IMR-90 (cell line): ENCODE data around the gene HOXB7. TPM values are rescaled to one million over a fixed set of nuclear protein-coding genes. Genes with fewer than 3 reads are reported as not detected.

ENCODE experiments used
- ATAC-seq: fragments of 200-7000 bp; cut with Tn5 transposase; 2 replicates; pipeline ENCODE4 v1.9.1; 2020; ENCODE audit warnings: low read depth, mild to moderate bottlenecking, moderate library complexity
- BruUV-seq: library from RNA; stranded (reverse); fragments of 400-500 nt; replicated peaks from 2 replicates; lab custom pipeline; 2021; lab: Mats Ljungman, UMichigan
- CTCF ChIA-PET: fragments of 300-600 bp; formaldehyde crosslinking; extraction: SDS; loops from one replicate; lab custom pipeline; 2021; ENCODE audit warnings: antibody characterized with exemption; lab: Yijun Ruan, JAX
- POLR2A ChIA-PET: fragments of 300-600 bp; sonication (Branson Sonifier 250); formaldehyde crosslinking; loops from one replicate; lab custom pipeline; 2022; ENCODE audit warnings: antibody characterized with exemption; ENCODE audit not compliant: unreplicated experiment; lab: Charles Lee
- DNase-seq: peaks from one replicate; pipeline ENCODE4 v3.0.0; 2013
- H2AFZ ChIP-seq: replicated peaks from 2 replicates; pipeline ENCODE3; 2013; ENCODE audit warnings: low read length, mild to moderate bottlenecking; ENCODE audit not compliant: poor library complexity
- H2AK5ac ChIP-seq: 2 replicates; pipeline ENCODE4 v1.6.1; 2013; ENCODE audit warnings: low read depth, low read length, inconsistent platforms
- H2AK9ac ChIP-seq: replicated peaks from 2 replicates; pipeline ENCODE3; 2013; ENCODE audit warnings: mild to moderate bottlenecking, low read depth, low read length, moderate library complexity; ENCODE audit not compliant: poor library complexity
- H2BK120ac ChIP-seq: 2 replicates; pipeline ENCODE4 v1.6.1; 2013; ENCODE audit warnings: low read depth, low read length, inconsistent platforms
- H2BK15ac ChIP-seq: 3 replicates; pipeline ENCODE4 v1.6.1; 2013; ENCODE audit warnings: low read depth, low read length, inconsistent platforms
- H2BK20ac ChIP-seq: 2 replicates; pipeline ENCODE4 v1.6.1; 2013; ENCODE audit warnings: low read depth, mild to moderate bottlenecking, inconsistent platforms, low read length, moderate library complexity
- H2BK5ac ChIP-seq: 2 replicates; pipeline ENCODE4 v1.6.1; 2013; ENCODE audit warnings: mild to moderate bottlenecking, low read depth, low read length, inconsistent platforms; ENCODE audit not compliant: poor library complexity, severe bottlenecking
- H3K14ac ChIP-seq: replicated peaks from 2 replicates; pipeline ENCODE4 v1.6.1; 2013; ENCODE audit warnings: low read depth, low read length, inconsistent platforms
- H3K18ac ChIP-seq: 2 replicates; pipeline ENCODE4 v1.6.1; 2013; ENCODE audit warnings: low read depth, low read length, control low read depth
- H3K23ac ChIP-seq: 2 replicates; pipeline ENCODE4 v1.6.1; 2013; ENCODE audit warnings: low read depth, low read length, inconsistent platforms
- H3K27ac ChIP-seq: 2 replicates; pipeline ENCODE4 v1.5.1; 2013; ENCODE audit warnings: mild to moderate bottlenecking, control low read depth, low read length; ENCODE audit not compliant: insufficient read depth
- H3K27me3 ChIP-seq: 2 replicates; pipeline ENCODE4 v1.6.1; 2013; ENCODE audit warnings: low read length; ENCODE audit not compliant: control insufficient read depth, insufficient read depth
- H3K36me3 ChIP-seq: 2 replicates; pipeline ENCODE4 v1.6.1; 2013; ENCODE audit warnings: low read length, mixed read lengths; ENCODE audit not compliant: control insufficient read depth, insufficient read depth
- H3K4ac ChIP-seq: 2 replicates; pipeline ENCODE4 v1.6.1; 2013; ENCODE audit warnings: low read depth, low read length, inconsistent platforms
- H3K4me1 ChIP-seq: 2 replicates; pipeline ENCODE4 v1.6.1; 2013; ENCODE audit warnings: low read length, mixed read lengths; ENCODE audit not compliant: control insufficient read depth, insufficient read depth
- H3K4me2 ChIP-seq: 2 replicates; pipeline ENCODE4 v1.6.1; 2013; ENCODE audit warnings: low read depth, mild to moderate bottlenecking, control low read depth, low read length, moderate library complexity
- H3K4me3 ChIP-seq: 2 replicates; pipeline ENCODE4 v1.5.1; 2013; ENCODE audit warnings: low read depth, mild to moderate bottlenecking, control low read depth, low read length, moderate library complexity; ENCODE audit not compliant: insufficient read depth
- H3K56ac ChIP-seq: 2 replicates; pipeline ENCODE4 v1.6.1; 2013; ENCODE audit warnings: low read length, inconsistent platforms; ENCODE audit not compliant: insufficient read depth; ENCODE audit errors: extremely low read depth
- H3K79me1 ChIP-seq, 2 experiments: 2 replicates each; pipeline ENCODE4 v1.6.1; 2013; ENCODE audit warnings: low read length in 2 of 2, inconsistent platforms in 1 of 2, low read depth in 1 of 2
- H3K9ac ChIP-seq: 2 replicates; pipeline ENCODE4 v1.6.1; 2013; ENCODE audit warnings: low read depth, low read length, control low read depth
- H3K9me1 ChIP-seq: 2 replicates; pipeline ENCODE4 v1.6.1; 2013; ENCODE audit warnings: low read length, inconsistent platforms; ENCODE audit not compliant: insufficient read depth
- H3K9me3 ChIP-seq: 2 replicates; pipeline ENCODE4 v1.6.1; 2013; ENCODE audit warnings: low read length; ENCODE audit not compliant: control insufficient read depth, insufficient read depth
- H4K20me1 ChIP-seq: 2 replicates; pipeline ENCODE4 v1.6.1; 2013; ENCODE audit warnings: low read length, inconsistent platforms; ENCODE audit not compliant: insufficient read depth
- H4K5ac ChIP-seq: 2 replicates; pipeline ENCODE4 v1.6.1; 2013; ENCODE audit warnings: mild to moderate bottlenecking, low read depth, low read length, control low read depth
- H4K8ac ChIP-seq, 2 experiments: 2 replicates each; pipeline ENCODE4 v1.6.1; 2013; ENCODE audit warnings: low read depth in 2 of 2, low read length in 2 of 2, control low read depth in 1 of 2, inconsistent platforms in 1 of 2
- H4K91ac ChIP-seq: 2 replicates; pipeline ENCODE4 v1.6.1; 2013; ENCODE audit warnings: low read depth, low read length, inconsistent platforms; ENCODE audit not compliant: insufficient read depth
- MXI1 ChIP-seq: IDR thresholded peaks from 2 replicates; pipeline ENCODE4 v1.6.1; 2012; ENCODE audit warnings: low read depth, mild to moderate bottlenecking, low read length, moderate library complexity, borderline replicate concordance
- NFE2L2 ChIP-seq: fragments of 150-350 bp; IDR thresholded peaks from 2 replicates; pipeline ENCODE4 v1.6.1; 2016; ENCODE audit warnings: low read depth, mild to moderate bottlenecking, low read length
- SMC3 ChIP-seq: fragments of 150-350 bp; IDR thresholded peaks from 2 replicates; pipeline ENCODE4 v1.6.1; 2016; ENCODE audit warnings: low read depth, mild to moderate bottlenecking, antibody characterized with exemption, low read length, moderate library complexity
- WGBS, 2 experiments: methylation state at CpG; one replicate each; pipeline versions ENCODE4 v1.1.5 to v1.1.7; 2013; ENCODE audit warnings: missing lambda C conversion rate in 2 of 2; ENCODE audit not compliant: insufficient read length in 1 of 2; ENCODE audit errors: extremely low coverage in 2 of 2; 5-methylcytosine and 5-hydroxymethylcytosine counted together
- dilution Hi-C: fragments of 300-500 bp; cut with HindIII; formaldehyde crosslinking; loops from one replicate; pipeline ENCODE4 v1.14.3; 2018; ENCODE audit warnings: low sequenced_read_pairs; ENCODE audit not compliant: unreplicated experiment
- in situ Hi-C: fragments of 300-500 bp; cut with MboI; formaldehyde crosslinking; loops from 3 replicates; pipeline ENCODE4 v1.14.3; 2019; ENCODE audit warnings: low sequenced_read_pairs, inconsistent platforms, mixed read lengths
- intact Hi-C: fragments of 100-400 bp; cut with micrococcal nuclease; formaldehyde crosslinking; loops from 2 replicates; pipeline ENCODE4 v1.10.0; 2022
- polyA plus RNA-seq, 3 experiments: library from polyadenylated mRNA; depleted of rRNA; stranded (reverse); fragments of >200 nt; gene quantifications; 2 replicates each; pipeline ENCODE4 v1.2.3, GENCODE V29; 2012; ENCODE audit warnings: low replicate concordance in 1 of 3
- total RNA-seq: library from RNA; depleted of rRNA; stranded (reverse); fragments of >200 nt; gene quantifications from 2 replicates; pipeline ENCODE4 v1.2.3, GENCODE V29; 2012

Gene HOXB7
- total and polyA plus RNA-seq, 2 of the 4 experiments (the other 2 are of a cell fraction), result 1.8 to 6.7 TPM

DNA sequence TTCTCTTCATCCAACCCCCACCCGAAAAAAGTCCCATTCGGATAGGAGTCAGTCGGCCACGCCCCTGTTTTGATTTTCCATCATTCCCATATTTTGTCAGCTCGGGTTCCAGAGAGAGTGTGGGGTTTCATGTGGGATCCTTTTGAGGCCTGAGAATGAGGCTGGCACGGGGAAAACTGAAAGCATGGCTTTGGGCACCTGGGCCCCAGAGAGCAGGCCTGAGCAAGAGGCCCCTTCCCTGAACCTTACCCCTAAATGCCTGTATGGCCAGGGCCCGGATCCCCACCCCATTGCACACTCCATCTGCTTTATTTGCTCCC, 28.1 kb downstream of the HOXB7 start:
- Histone ChIP-seq H4K91ac (peak overlapping the region; percentile 96), H4K20me1 (no peaks in the 10 kb centered on the region; the same call in 1 of the 2 replicates), H3K27ac (peak overlapping the region; percentile 100), H3K23ac (peak overlapping the region; percentile 97), H4K5ac (peak overlapping the region; percentile 76), H3K18ac (peak overlapping the region; percentile 78), H3K14ac (peak overlapping the region; percentile 92), H2BK120ac (peak overlapping the region; percentile 93), H3K9ac (peak overlapping the region; percentile 100), H3K4me2 (peak overlapping the region; percentile 98), H2BK5ac (peak overlapping the region; percentile 99), H2AFZ (no peak overlapping the region), H3K9me3 (no peaks in the 10 kb centered on the region), H3K56ac (peak overlapping the region; percentile 82), H2BK15ac (peak overlapping the region; percentile 75; the same call in 2 of the 3 replicates), H3K27me3 (no peaks in the 10 kb centered on the region), H3K9me1 (no peaks in the 10 kb centered on the region; the same call in 1 of the 2 replicates), H3K36me3 (peaks cover 14% of the 10 kb centered on the region; the same call in 1 of the 2 replicates), H2BK20ac (peak overlapping the region; percentile 72), H3K79me1 (no peaks in the 10 kb centered on the region), H3K4me3 (peak overlapping the region; percentile 92), H2AK5ac (peak overlapping the region; percentile 87), H4K8ac (peak overlapping the region; percentile 82 to 89), H3K4ac (peak overlapping the region; percentile 99), H3K4me1 (peaks cover 10% of the 10 kb centered on the region), H2AK9ac (peak overlapping the region; percentile 91)
- CTCF ChIA-PET, result interaction anchor here (1.7 to 1.9 kb wide), 2 partner anchors 11 to 90 kb away, joined by 4 to 5 read pairs; partner anchors contain the start of gene HOXB5
- POLR2A ChIA-PET, result interaction anchor here (0.5 to 1.5 kb wide), 7 partner anchors 9 to 474 kb away, joined by 3 to 6 read pairs (median 3); no protein-coding TSS in a partner anchor
- ATAC-seq (no peak), DNase-seq (no peak)
- TF ChIP-seq NFE2L2 (no peak), SMC3 (no peak), MXI1 (peak; percentile 29; the same call in 1 of the 2 replicates)
- dilution Hi-C loops (no loop called here), in situ Hi-C loops (no loop called here), intact Hi-C loops (no loop called here)
- no CpG with 5 or more reads among the region's 7 CpGs for WGBS, 2 experiments
- BruUV-seq, result no TSS peak
